GM23338 (cell line): ENCODE measurements around the gene MICAL2. TPM values are rescaled to one million over a fixed set of nuclear protein-coding genes. Genes with fewer than 3 reads are reported as not detected.

Experiments used
- ATAC-seq: fragments of 200-7000 bp; cut with Tn5 transposase; 3 replicates; pipeline ENCODE4 v1.9.1; 2020
- DNase-seq: peaks from one replicate; pipeline ENCODE4 v3.0.0-alpha.2; 2015; ENCODE audit warnings: low spot score
- H2AFZ ChIP-seq: fragments of 200-600 bp; sonication (generic); 2 replicates; pipeline ENCODE4 v1.8.0; 2016; ENCODE audit warnings: antibody characterized with exemption, mild to moderate bottlenecking, moderate library complexity
- H3F3A ChIP-seq: fragments of 200-600 bp; sonication (generic); replicated peaks from 2 replicates; pipeline ENCODE4 v1.8.0; 2017; ENCODE audit warnings: antibody characterized with exemption, mixed run types, low read depth
- H3K27ac ChIP-seq: fragments of 200-600 bp; sonication (generic); 2 replicates; pipeline ENCODE4 v1.6.1; 2016; ENCODE audit warnings: low read depth
- H3K27me3 ChIP-seq: fragments of 200-600 bp; sonication (generic); 2 replicates; pipeline ENCODE4 v1.8.0; 2016; ENCODE audit warnings: mild to moderate bottlenecking, mixed run types, moderate library complexity; ENCODE audit not compliant: insufficient read depth
- H3K36me3 ChIP-seq: fragments of 200-600 bp; sonication (generic); 2 replicates; pipeline ENCODE4 v1.8.0; 2016; ENCODE audit warnings: mild to moderate bottlenecking; ENCODE audit not compliant: insufficient read depth
- H3K4me1 ChIP-seq: fragments of 200-600 bp; sonication (generic); 2 replicates; pipeline ENCODE4 v1.8.0; 2016; ENCODE audit warnings: mild to moderate bottlenecking, moderate library complexity; ENCODE audit not compliant: insufficient read depth
- H3K4me2 ChIP-seq: fragments of 200-600 bp; sonication (generic); 2 replicates; pipeline ENCODE4 v1.7.1; 2017; ENCODE audit warnings: mixed run types
- H3K4me3 ChIP-seq: fragments of 200-600 bp; sonication (generic); 2 replicates; pipeline ENCODE4 v1.6.1; 2016; ENCODE audit warnings: mixed run types
- H3K79me2 ChIP-seq: fragments of 200-600 bp; sonication (generic); replicated peaks from 2 replicates; pipeline ENCODE4 v1.8.0; 2017; ENCODE audit warnings: mild to moderate bottlenecking; ENCODE audit not compliant: insufficient read depth
- H3K9me2 ChIP-seq: fragments of 200-600 bp; sonication (generic); 2 replicates; pipeline ENCODE4 v1.8.0; 2017; ENCODE audit not compliant: insufficient read depth
- H4K20me1 ChIP-seq: fragments of 200-600 bp; sonication (generic); replicated peaks from 2 replicates; pipeline ENCODE4 v1.8.0; 2017; ENCODE audit warnings: mild to moderate bottlenecking; ENCODE audit not compliant: insufficient read depth
- H3K27ac Mint-ChIP-seq: 2 replicates; pipeline ENCODE4 v1.8.0; 2020; ENCODE audit warnings: inconsistent platforms, mild to moderate bottlenecking, moderate library complexity, mixed read lengths
- H3K27me3 Mint-ChIP-seq: 3 replicates; pipeline ENCODE4 v1.8.0; 2022; ENCODE audit warnings: low read depth, mild to moderate bottlenecking, moderate library complexity, mixed read lengths, inconsistent platforms; ENCODE audit not compliant: insufficient read depth, poor library complexity
- H3K36me3 Mint-ChIP-seq: 3 replicates; pipeline ENCODE4 v1.8.0; 2021; ENCODE audit warnings: low read depth, mild to moderate bottlenecking, inconsistent platforms, moderate library complexity, mixed read lengths
- H3K4me1 Mint-ChIP-seq: 3 replicates; pipeline ENCODE4 v1.8.0; 2020; ENCODE audit warnings: mild to moderate bottlenecking, inconsistent platforms, mixed read lengths
- H3K4me3 Mint-ChIP-seq: 3 replicates; pipeline ENCODE4 v1.8.0; 2021; ENCODE audit warnings: moderate library complexity, mild to moderate bottlenecking, inconsistent platforms, mixed read lengths
- H3K9me3 Mint-ChIP-seq: 3 replicates; pipeline ENCODE4 v1.8.0; 2020; ENCODE audit warnings: moderate library complexity, mild to moderate bottlenecking, inconsistent platforms, mixed read lengths
- CREB1 ChIP-seq: fragments of 250-450 bp; sonication (Bioruptor Pico); IDR thresholded peaks from 2 replicates; pipeline ENCODE4 v1.5.0; 2020; ENCODE audit warnings: low read depth, mild to moderate bottlenecking, moderate library complexity
- ETS1 ChIP-seq: IDR thresholded peaks from 2 replicates; pipeline ENCODE4 v1.6.1; 2016; ENCODE audit warnings: antibody characterized with exemption
- EZH2 ChIP-seq: fragments of 200-600 bp; sonication (generic); IDR thresholded peaks from one replicate; pipeline ENCODE4 v1.8.0; 2017; ENCODE audit warnings: antibody characterized with exemption, mild to moderate bottlenecking, low read depth; ENCODE audit not compliant: unreplicated experiment
- EZH2phosphoT487 ChIP-seq: fragments of 200-600 bp; sonication (generic); IDR thresholded peaks from one replicate; pipeline ENCODE4 v1.8.1; 2018; ENCODE audit warnings: antibody characterized with exemption; ENCODE audit not compliant: unreplicated experiment
- JUNB ChIP-seq: IDR thresholded peaks from one replicate; pipeline ENCODE4 v1.6.1; 2016; ENCODE audit warnings: antibody characterized with exemption; ENCODE audit not compliant: unreplicated experiment
- NANOG ChIP-seq: IDR thresholded peaks from 2 replicates; pipeline ENCODE4 v1.6.1; 2016; ENCODE audit warnings: antibody characterized with exemption, borderline replicate concordance
- POLR2AphosphoS5 ChIP-seq: IDR thresholded peaks from 2 replicates; pipeline ENCODE4 v1.6.1; 2016; ENCODE audit warnings: antibody characterized with exemption, low read depth
- REST ChIP-seq: IDR thresholded peaks from one replicate; pipeline ENCODE4 v1.6.1; 2018; ENCODE audit warnings: antibody characterized with exemption; ENCODE audit not compliant: unreplicated experiment
- STAT1 ChIP-seq: IDR thresholded peaks from one replicate; pipeline ENCODE4 v1.6.1; 2016; ENCODE audit warnings: antibody characterized with exemption; ENCODE audit not compliant: unreplicated experiment
- ZNF114 ChIP-seq: fragments of 250-450 bp; sonication (Bioruptor Pico); IDR thresholded peaks from 2 replicates; pipeline ENCODE4 v1.5.0; 2020; ENCODE audit warnings: mild to moderate bottlenecking, moderate library complexity
- ZNF331 ChIP-seq: fragments of 250-450 bp; sonication (Bioruptor Pico); IDR thresholded peaks from 2 replicates; pipeline ENCODE4 v1.5.0; 2020; ENCODE audit warnings: low read depth, mild to moderate bottlenecking, moderate library complexity
- polyA plus RNA-seq: library from polyadenylated mRNA; unstranded; fragments of >200 nt; fragmentation: Nextera tagmentation; extraction: Ambion mirVana; gene quantifications from 2 replicates; pipeline ENCODE4 v1.2.1, GENCODE V29; 2016
- total RNA-seq: library from RNA; depleted of rRNA; stranded (reverse); fragments of >200 nt; shearing (Covaris generic); gene quantifications from 2 replicates; pipeline ENCODE4 v1.2.3, GENCODE V29; 2014
- TF ChIP-seq, protein P1 (sequence below), 2 experiments: fragments of 200-600 bp in 1 of 2; sonication (generic) in 1 of 2; conservative IDR thresholded peaks; 2 replicates each; pipeline versions ENCODE4 v1.5.1 to v1.6.1; 2016 to 2017; ENCODE audit warnings: antibody characterized with exemption in 2 of 2, low read depth in 2 of 2, mild to moderate bottlenecking in 2 of 2, moderate library complexity in 1 of 2
- TF ChIP-seq, protein P2 (sequence below): fragments of 250-450 bp; sonication (Bioruptor Pico); IDR thresholded peaks from 2 replicates; pipeline ENCODE4 v1.5.0; 2020; ENCODE audit warnings: mild to moderate bottlenecking, moderate library complexity

The MICAL2 gene
- total and polyA plus RNA-seq, 2 experiments from 2014 or later = 0.66 to 1.4 TPM

DNA sequence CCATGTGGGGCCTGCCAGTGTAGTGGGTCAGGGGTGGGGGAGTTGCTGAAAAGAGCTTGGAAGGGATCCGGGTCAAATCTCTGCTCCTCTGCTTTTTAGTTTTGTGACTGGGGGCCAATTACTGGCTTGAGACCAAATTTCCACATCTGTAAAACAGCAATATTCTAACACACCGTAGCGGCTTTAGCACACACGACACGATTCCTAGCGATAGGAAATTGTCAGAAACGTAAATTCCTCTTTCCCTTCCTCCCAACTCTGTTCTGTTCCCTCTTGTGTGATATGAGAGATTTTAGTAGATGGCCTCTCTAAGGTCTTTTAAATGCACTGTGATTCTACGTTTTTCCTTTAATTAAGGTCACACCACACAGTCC is 71.9 kb downstream of the MICAL2 start:
- H3K27ac ChIP-seq = no peak overlapping the region
- H3K9me2 ChIP-seq = no peaks in the 10 kb centered on the region
- no peaks in the 10 kb centered on the region for H3K4me1 ChIP-seq
- TF ChIP-seq EZH2phosphoT487 (no peak), ETS1 (no peak), ZNF331 (CRISPR knock-in tag) (no peak), EZH2 (no peak), STAT1 (no peak), REST (no peak), NANOG (no peak), CREB1 (CRISPR knock-in tag) (no peak), POLR2AphosphoS5 (no peak), ZNF114 (CRISPR knock-in tag) (no peak), JUNB (no peak)
- TF ChIP-seq, protein P1, sequence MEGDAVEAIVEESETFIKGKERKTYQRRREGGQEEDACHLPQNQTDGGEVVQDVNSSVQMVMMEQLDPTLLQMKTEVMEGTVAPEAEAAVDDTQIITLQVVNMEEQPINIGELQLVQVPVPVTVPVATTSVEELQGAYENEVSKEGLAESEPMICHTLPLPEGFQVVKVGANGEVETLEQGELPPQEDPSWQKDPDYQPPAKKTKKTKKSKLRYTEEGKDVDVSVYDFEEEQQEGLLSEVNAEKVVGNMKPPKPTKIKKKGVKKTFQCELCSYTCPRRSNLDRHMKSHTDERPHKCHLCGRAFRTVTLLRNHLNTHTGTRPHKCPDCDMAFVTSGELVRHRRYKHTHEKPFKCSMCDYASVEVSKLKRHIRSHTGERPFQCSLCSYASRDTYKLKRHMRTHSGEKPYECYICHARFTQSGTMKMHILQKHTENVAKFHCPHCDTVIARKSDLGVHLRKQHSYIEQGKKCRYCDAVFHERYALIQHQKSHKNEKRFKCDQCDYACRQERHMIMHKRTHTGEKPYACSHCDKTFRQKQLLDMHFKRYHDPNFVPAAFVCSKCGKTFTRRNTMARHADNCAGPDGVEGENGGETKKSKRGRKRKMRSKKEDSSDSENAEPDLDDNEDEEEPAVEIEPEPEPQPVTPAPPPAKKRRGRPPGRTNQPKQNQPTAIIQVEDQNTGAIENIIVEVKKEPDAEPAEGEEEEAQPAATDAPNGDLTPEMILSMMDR (conservative IDR thresholded peaks at IDR 0.05; ENCODE audit: low read depth in 2 of 2) = no peak
- TF ChIP-seq, protein P2, sequence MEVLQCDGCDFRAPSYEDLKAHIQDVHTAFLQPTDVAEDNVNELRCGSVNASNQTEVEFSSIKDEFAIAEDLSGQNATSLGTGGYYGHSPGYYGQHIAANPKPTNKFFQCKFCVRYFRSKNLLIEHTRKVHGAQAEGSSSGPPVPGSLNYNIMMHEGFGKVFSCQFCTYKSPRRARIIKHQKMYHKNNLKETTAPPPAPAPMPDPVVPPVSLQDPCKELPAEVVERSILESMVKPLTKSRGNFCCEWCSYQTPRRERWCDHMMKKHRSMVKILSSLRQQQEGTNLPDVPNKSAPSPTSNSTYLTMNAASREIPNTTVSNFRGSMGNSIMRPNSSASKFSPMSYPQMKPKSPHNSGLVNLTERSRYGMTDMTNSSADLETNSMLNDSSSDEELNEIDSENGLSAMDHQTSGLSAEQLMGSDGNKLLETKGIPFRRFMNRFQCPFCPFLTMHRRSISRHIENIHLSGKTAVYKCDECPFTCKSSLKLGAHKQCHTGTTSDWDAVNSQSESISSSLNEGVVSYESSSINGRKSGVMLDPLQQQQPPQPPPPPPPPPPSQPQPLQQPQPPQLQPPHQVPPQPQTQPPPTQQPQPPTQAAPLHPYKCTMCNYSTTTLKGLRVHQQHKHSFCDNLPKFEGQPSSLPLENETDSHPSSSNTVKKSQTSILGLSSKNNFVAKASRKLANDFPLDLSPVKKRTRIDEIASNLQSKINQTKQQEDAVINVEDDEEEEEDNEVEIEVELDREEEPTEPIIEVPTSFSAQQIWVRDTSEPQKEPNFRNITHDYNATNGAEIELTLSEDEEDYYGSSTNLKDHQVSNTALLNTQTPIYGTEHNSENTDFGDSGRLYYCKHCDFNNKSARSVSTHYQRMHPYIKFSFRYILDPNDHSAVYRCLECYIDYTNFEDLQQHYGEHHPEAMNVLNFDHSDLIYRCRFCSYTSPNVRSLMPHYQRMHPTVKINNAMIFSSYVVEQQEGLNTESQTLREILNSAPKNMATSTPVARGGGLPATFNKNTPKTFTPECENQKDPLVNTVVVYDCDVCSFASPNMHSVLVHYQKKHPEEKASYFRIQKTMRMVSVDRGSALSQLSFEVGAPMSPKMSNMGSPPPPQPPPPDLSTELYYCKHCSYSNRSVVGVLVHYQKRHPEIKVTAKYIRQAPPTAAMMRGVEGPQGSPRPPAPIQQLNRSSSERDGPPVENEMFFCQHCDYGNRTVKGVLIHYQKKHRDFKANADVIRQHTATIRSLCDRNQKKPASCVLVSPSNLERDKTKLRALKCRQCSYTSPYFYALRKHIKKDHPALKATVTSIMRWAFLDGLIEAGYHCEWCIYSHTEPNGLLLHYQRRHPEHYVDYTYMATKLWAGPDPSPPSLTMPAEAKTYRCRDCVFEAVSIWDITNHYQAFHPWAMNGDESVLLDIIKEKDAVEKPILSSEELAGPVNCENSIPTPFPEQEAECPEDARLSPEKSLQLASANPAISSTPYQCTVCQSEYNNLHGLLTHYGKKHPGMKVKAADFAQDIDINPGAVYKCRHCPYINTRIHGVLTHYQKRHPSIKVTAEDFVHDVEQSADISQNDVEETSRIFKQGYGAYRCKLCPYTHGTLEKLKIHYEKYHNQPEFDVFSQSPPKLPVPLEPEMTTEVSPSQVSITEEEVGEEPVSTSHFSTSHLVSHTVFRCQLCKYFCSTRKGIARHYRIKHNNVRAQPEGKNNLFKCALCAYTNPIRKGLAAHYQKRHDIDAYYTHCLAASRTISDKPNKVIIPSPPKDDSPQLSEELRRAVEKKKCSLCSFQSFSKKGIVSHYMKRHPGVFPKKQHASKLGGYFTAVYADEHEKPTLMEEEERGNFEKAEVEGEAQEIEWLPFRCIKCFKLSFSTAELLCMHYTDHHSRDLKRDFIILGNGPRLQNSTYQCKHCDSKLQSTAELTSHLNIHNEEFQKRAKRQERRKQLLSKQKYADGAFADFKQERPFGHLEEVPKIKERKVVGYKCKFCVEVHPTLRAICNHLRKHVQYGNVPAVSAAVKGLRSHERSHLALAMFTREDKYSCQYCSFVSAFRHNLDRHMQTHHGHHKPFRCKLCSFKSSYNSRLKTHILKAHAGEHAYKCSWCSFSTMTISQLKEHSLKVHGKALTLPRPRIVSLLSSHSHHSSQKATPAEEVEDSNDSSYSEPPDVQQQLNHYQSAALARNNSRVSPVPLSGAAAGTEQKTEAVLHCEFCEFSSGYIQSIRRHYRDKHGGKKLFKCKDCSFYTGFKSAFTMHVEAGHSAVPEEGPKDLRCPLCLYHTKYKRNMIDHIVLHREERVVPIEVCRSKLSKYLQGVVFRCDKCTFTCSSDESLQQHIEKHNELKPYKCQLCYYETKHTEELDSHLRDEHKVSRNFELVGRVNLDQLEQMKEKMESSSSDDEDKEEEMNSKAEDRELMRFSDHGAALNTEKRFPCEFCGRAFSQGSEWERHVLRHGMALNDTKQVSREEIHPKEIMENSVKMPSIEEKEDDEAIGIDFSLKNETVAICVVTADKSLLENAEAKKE (CRISPR knock-in tag) = no peak
- H3K27ac Mint-ChIP-seq = no peak overlapping the region
- no peaks in the 10 kb centered on the region for H3K79me2 ChIP-seq
- H3K9me3 Mint-ChIP-seq = no peaks in the 10 kb centered on the region
- ATAC-seq = no peak
- peaks cover 8% of the 10 kb centered on the region for H3K27me3 Mint-ChIP-seq
- H3K4me3 ChIP-seq = no peak overlapping the region
- peak overlapping the region; percentile 69; the same call in 1 of the 2 replicates for H2AFZ ChIP-seq
- no peaks in the 10 kb centered on the region for H3F3A ChIP-seq
- no peaks in the 10 kb centered on the region for H3K36me3 Mint-ChIP-seq
- H3K27me3 ChIP-seq = no peaks in the 10 kb centered on the region
- no peak overlapping the region for H3K4me2 ChIP-seq
- H3K36me3 ChIP-seq = no peaks in the 10 kb centered on the region
- H4K20me1 ChIP-seq = no peaks in the 10 kb centered on the region
- peaks cover 6% of the 10 kb centered on the region; the same call in 2 of the 3 replicates for H3K4me1 Mint-ChIP-seq
- H3K4me3 Mint-ChIP-seq = no peak overlapping the region
- DNase-seq = no peak
